Measurements from ENCODE around the gene CFAP74. TPM values are rescaled to one million over a fixed set of nuclear protein-coding genes. Genes with fewer than 3 reads are reported as not detected.
"Not testable (repeated sequence)": the region's sequence is repeated elsewhere in the genome, so short reads cannot be mapped to it uniquely, and the experiment has no call there.

The CFAP74 gene
- total RNA-seq, 1 experiment from 2014 or later: not detected

DNA sequence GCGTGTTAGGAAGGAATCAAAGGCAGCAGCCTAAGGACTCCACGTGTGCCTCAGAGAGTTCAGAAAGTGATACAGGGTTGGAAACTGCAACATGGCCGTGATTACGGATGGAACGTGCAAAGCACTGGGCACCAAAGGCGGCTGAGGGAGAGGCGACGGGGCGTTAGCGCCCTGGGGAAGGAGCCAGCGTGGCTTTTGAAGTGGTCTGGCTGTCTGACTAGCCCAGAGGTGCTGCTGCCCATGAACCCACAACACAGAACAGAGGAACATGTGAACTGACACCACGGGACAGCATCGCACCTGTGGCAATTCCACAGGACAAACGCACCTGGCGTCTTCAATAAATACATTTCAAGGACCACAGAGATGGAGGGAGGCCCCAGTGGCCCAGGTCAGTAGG, 66.5 kb downstream of the CFAP74 start:
- no TSS peak for BruUV-seq (replicated peaks)
- no peaks in the 10 kb centered on the region for H3K36me3 ChIP-seq (ENCODE audit: insufficient read depth, low read length, poor library complexity, severe bottlenecking)
- ChIA-PET CTCF (no interaction called here), POLR2A (ENCODE audit: low non-redundant PET) (no interaction called here)
- DNase-seq (ENCODE audit: low spot score): no peak
- H3K4me1 ChIP-seq (ENCODE audit: insufficient read depth, low read length, poor library complexity, severe bottlenecking): no peaks in the 10 kb centered on the region
- no peaks in the 10 kb centered on the region for H3K9me3 ChIP-seq (ENCODE audit: low read depth, low read length, poor library complexity, severe bottlenecking)
- intact Hi-C loops (cut with micrococcal nuclease; ENCODE audit: unreplicated experiment): no loop called here
- H3K27ac ChIP-seq (ENCODE audit: low read depth, low read length, poor library complexity, severe bottlenecking): no peak overlapping the region
- no peaks in the 10 kb centered on the region for H3K27me3 ChIP-seq (replicated peaks; ENCODE audit: insufficient read depth, low read depth, low read length, poor library complexity)
- no peak for TF ChIP-seq EZH2 (IDR thresholded peaks at IDR 0.05; ENCODE audit: borderline replicate concordance, low read depth, low read length, poor library complexity, severe bottlenecking)
- TF ChIP-seq, protein P1, sequence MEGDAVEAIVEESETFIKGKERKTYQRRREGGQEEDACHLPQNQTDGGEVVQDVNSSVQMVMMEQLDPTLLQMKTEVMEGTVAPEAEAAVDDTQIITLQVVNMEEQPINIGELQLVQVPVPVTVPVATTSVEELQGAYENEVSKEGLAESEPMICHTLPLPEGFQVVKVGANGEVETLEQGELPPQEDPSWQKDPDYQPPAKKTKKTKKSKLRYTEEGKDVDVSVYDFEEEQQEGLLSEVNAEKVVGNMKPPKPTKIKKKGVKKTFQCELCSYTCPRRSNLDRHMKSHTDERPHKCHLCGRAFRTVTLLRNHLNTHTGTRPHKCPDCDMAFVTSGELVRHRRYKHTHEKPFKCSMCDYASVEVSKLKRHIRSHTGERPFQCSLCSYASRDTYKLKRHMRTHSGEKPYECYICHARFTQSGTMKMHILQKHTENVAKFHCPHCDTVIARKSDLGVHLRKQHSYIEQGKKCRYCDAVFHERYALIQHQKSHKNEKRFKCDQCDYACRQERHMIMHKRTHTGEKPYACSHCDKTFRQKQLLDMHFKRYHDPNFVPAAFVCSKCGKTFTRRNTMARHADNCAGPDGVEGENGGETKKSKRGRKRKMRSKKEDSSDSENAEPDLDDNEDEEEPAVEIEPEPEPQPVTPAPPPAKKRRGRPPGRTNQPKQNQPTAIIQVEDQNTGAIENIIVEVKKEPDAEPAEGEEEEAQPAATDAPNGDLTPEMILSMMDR (conservative IDR thresholded peaks at IDR 0.05; ENCODE audit: low read depth, low read length): no peak
- H3K4me3 ChIP-seq (ENCODE audit: low read depth, low read length, poor library complexity, severe bottlenecking): no peak overlapping the region

DNA sequence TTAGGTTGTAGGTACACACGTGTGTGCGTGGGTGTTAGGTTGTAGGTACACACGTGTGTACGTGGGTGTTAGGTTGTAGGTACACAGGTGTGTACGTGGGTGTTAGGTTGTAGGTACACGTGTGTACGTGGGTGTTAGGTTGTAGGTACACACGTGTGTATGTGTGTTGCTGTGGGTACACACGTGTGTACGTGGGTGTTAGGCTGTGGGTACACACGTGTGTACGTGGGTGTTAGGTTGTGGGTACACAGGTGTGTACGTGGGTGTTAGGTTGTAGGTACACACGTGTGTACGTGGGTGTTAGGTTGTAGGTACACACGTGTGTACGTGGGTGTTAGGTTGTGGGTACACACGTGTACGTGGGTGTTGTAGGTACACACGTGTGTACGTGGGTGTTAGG, 68.7 kb downstream of the CFAP74 start:
- H3K36me3 ChIP-seq (ENCODE audit: insufficient read depth, low read length, poor library complexity, severe bottlenecking); intact Hi-C loops (cut with micrococcal nuclease; ENCODE audit: unreplicated experiment); H3K27me3 ChIP-seq (replicated peaks; ENCODE audit: insufficient read depth, low read depth, low read length, poor library complexity); H3K9me3 ChIP-seq (ENCODE audit: low read depth, low read length, poor library complexity, severe bottlenecking); DNase-seq (ENCODE audit: low spot score); H3K4me1 ChIP-seq (ENCODE audit: insufficient read depth, low read length, poor library complexity, severe bottlenecking); POLR2A ChIA-PET (ENCODE audit: low non-redundant PET); H3K4me3 ChIP-seq (ENCODE audit: low read depth, low read length, poor library complexity, severe bottlenecking); BruUV-seq (replicated peaks); H3K27ac ChIP-seq (ENCODE audit: low read depth, low read length, poor library complexity, severe bottlenecking); CTCF ChIA-PET: not testable (repeated sequence)

DNA sequence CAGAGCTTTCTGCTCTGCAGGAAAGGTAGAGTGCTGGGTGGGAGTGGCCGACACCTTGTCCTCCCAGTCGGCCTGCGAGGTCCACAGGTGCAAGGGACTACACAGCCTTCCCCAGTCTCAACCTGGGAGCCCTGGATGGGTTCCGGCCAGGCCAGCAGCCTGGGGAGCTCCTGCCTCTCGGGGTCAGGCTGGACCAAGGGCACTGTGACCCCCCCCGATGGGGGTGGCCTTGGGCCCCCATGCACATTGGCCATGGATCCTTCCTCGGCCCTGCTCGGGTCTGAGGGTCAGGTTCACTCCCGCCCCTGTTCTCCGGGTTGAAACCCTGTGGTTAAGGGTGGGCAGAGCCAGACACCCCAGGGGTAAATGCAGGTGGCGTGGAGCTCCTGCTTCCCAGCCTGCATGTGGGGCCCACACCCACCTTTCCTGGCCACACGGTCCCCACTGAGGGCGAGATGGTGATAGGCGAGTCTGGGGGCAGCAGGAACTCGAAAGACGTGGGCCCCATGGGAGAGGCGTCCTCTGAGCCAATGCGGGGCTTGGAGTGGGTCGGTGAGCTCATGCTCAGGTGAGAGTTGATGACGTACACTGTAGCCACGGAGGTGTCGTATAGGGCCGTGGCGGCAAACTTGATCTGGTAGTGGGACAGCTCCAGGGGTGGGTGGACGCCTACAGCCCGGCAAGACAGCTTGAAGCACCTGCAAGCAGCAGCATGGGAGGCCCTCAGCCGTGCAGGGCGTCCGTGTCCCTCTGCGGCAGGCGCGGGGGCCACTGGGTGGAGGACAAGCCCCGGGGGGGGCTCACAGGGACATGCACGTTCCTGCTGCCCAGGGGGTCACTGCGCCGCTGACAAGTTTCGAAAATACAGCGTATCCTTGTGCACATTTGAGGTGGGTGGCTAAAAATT, 73.7 kb downstream of the CFAP74 start:
- DNase-seq (ENCODE audit: low spot score): no peak
- Histone ChIP-seq H3K4me1 (ENCODE audit: insufficient read depth, low read length, poor library complexity, severe bottlenecking) (no peaks in the 10 kb centered on the region), H3K36me3 (ENCODE audit: insufficient read depth, low read length, poor library complexity, severe bottlenecking) (no peaks in the 10 kb centered on the region), H3K4me3 (ENCODE audit: low read depth, low read length, poor library complexity, severe bottlenecking) (no peak overlapping the region), H3K27ac (ENCODE audit: low read depth, low read length, poor library complexity, severe bottlenecking) (no peak overlapping the region), H3K9me3 (ENCODE audit: low read depth, low read length, poor library complexity, severe bottlenecking) (no peaks in the 10 kb centered on the region), H3K27me3 (replicated peaks; ENCODE audit: insufficient read depth, low read depth, low read length, poor library complexity) (no peaks in the 10 kb centered on the region)
- no TSS peak for BruUV-seq (replicated peaks)
- POLR2A ChIA-PET (ENCODE audit: low non-redundant PET): no interaction called here
- intact Hi-C loops (cut with micrococcal nuclease; ENCODE audit: unreplicated experiment): no loop called here
- no peak for TF ChIP-seq EZH2 (IDR thresholded peaks at IDR 0.05; ENCODE audit: borderline replicate concordance, low read depth, low read length, poor library complexity, severe bottlenecking)
- TF ChIP-seq, protein P1 (conservative IDR thresholded peaks at IDR 0.05; ENCODE audit: low read depth, low read length): no peak
- CTCF ChIA-PET: interaction anchor here (0.6 kb wide), 1 partner anchor 29 kb away, joined by 3 read pairs; no protein-coding TSS in a partner anchor
